Activated gamma-delta T cell treated with Interleukin-2 at 50 U/mL for 16 hours (primary cell): ENCODE data around the gene RPL32.

Experiments
- DNase-seq: peaks from one replicate; pipeline ENCODE4 v3.0.0-alpha.2; 2020

Gene RPL32

DNA sequence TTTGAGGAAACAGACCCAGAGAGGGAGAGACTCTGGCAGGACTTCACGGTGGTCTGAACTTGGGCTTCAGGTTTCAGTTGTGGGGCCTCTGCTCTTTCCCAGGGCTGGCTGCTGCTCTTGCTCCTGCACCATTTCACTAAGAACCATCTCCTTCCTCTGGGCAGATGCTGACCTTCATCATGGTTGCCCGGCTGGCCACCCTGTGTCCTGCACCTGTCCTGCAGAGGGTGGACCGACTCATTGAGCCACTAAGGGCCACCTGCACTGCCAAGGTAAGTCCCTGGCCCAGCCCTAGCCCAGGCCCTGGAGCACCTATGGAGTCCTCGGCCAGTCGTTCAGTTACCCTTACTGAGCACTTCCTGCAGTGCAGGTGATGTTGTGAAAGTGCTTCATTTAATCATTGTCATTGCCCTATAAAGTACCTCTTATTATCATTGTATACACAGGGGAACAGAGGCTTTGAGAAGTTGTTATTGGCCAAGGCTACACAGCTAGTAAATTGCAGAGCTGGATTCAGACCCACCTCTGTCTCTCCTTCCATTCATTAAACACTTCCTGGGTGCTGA, 10.0 kb downstream of the RPL32 start:
- DNase-seq = no peak

- DNase-seq = no peak
These were observed 10.6 kb downstream of the RPL32 start for GRCh38 chr3:12830785-12831156.

DNA sequence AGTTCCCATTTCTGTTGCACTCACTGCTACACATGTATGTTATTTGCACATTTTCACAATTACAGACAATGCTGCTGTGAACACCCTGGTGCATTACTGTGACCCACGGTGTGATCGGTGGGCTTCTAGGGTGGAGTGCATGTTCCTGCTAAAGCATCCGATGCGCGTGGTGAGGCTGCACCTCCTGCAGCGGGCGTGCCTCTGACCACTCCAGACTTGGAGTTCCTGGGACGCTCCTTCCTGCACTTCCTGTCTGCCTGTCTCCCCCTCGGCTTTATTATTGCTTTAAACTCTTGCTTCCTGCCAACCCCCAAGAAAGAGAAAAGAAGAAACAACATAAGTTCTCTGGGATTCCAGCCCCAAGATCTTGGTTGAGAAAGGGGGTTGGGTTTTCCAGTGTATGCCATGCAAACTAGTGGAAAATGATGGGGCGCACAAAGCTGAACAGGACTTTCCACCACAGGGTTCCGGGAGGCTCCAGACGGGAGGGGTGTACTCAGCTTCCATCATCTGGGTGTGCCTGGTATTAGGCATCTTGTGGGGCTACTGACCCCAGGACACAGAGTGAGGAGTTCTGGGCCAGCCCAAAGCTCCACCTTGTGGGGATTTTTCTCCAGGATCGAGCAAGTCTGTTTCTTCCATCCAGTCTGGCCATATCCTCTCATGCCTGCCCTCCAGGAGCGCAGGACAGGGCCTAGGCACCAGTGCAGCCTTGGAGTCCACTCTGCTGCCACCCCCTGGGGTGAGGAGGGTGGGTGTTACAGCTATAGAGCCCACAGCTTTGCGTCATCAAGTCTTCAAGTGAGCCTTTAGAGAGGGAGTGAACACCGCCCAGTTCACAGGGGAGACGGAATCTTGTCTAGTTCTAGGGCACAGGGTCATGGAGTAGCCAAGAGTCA, 11.2 kb downstream of the RPL32 start:
- no peak for DNase-seq

- no peak for DNase-seq
These were observed 12.0 kb downstream of the RPL32 start for GRCh38 chr3:12829404-12829803.

GRCh38 chr3:12828751-12829150, 12.6 kb downstream of the RPL32 start:
- DNase-seq = no peak

DNA sequence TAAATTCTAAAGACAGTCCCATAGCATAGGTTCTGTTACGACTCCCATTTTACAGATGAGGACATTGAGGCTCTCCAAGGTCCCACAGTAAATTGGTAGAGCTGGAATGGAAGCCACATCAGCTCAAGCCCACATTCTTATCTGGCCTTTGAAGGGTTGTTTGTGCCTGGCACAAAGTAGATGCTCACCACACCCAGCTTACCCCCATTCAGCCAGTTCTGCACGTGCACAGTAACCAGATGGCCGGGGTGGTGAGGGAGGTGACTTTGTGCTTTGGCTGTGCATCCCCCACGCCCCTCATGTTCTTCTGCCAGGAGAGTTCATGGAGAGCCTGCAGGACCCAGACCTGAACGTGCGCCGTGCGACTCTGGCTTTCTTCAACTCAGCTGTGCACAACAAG, 16.2 kb downstream of the RPL32 start:
- no peak for DNase-seq

- DNase-seq = no peak
These were observed 17.1 kb downstream of the RPL32 start for GRCh38 chr3:12824299-12824698.

DNA sequence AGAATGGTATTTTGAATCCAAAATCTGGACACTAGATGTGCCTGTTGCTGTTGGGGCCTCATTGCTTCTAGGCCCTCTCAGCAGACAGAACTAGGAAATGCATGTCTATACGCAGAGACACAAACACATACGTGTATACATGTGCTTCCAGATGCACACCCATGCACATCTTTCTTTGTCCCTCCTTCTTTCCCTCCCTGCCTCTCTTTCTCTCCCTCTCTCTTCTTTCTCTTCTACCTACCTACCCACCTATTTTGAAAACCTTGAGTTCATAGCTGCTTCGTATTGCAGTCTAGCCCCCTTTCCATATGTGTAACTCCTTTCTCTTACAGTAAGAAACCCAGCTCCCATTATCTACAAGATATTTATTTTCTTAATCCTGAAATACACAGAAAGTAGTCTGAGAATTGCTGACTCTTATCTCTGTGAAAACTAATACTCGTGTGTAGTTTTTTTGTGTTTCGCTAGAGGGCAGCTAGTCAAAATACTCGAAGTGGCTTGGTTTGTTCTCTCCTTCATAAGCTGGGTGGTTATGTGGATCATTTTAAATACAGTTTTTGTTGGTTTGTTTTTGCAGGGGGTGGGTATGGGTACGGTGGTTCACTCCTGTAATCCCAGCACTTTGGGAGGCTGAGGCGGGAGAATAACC, 18.5 kb downstream of the RPL32 start:
- DNase-seq = no peak

GRCh38 chr3:12818773-12819172, 22.6 kb downstream of the RPL32 start:
- no peak for DNase-seq

- no peak for DNase-seq
These were observed 23.1 kb downstream of the RPL32 start for GRCh38 chr3:12818273-12818672.

DNA sequence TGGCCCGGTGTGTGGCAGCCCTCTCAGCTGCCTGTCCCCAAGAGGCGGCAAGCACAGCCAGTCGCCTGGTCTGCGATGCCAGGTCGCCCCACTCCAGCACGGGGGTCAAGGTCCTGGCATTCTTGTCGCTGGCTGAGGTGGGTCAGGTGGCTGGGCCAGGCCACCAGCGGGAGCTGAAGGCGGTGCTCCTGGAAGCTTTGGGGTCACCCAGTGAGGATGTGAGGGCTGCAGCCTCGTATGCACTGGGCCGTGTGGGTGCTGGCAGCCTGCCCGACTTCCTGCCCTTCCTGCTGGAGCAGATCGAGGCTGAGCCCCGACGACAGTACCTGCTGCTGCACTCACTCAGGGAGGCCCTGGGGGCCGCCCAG, 24.0 kb downstream of the RPL32 start:
- no peak for DNase-seq

- DNase-seq = no peak
These were observed 24.6 kb downstream of the RPL32 start for GRCh38 chr3:12816521-12817342.

GRCh38 chr3:12815719-12816118, 25.6 kb downstream of the RPL32 start:
- no peak for DNase-seq

- DNase-seq = no peak
These were observed 26.3 kb downstream of the RPL32 start for GRCh38 chr3:12815078-12815477.

DNA sequence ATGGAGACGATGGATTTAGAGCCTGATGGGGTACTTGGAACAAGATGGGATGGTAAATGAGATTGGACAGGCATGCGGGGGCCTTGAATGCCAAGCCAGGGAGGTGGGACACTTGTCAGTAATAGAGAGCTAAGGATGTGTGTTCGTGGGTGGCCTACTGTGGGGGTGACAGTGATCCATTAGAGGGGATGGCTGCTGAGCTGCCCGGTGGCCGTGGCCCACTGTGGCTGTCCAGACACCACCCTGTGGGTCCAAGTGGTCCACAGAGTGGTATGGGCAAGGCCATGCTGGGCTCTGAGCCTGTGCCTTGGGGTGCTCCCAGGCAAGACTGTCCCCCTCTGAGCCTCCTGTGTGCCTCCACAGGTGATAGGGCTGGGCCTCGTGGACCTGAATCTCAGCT, 27.4 kb downstream of the RPL32 start:
- no peak for DNase-seq

- no peak for DNase-seq
These were observed 28.6 kb downstream of the RPL32 start for GRCh38 chr3:12812812-12813211.

GRCh38 chr3:12810961-12811360, 30.4 kb downstream of the RPL32 start:
- DNase-seq = no peak

GRCh38 chr3:12810013-12810780, 31.2 kb downstream of the RPL32 start:
- DNase-seq = peak; percentile 97

- DNase-seq = no peak
These were observed 31.9 kb downstream of the RPL32 start for GRCh38 chr3:12809435-12809834.

DNA sequence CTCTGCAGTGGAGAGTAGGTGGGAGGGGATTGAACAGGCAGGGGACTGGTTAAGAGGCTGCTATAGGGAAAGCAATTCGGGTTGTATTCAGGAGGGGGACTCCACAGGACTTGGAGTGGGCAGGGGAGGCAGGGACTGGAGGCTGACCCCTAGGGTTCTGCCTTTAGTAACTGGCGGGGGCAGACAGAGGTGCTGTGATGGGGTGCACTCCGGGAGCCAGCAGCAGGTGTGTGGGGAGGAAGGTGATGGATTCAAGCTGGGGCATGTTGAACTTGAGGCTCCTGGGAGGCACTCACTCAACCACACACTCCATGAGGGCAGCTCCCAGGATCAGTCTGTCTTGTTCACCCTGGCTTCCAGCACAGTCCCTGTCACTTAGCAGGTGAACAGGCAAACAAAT, 32.4 kb downstream of the RPL32 start:
- no peak for DNase-seq

GRCh38 chr3:12808587-12808986, 32.8 kb downstream of the RPL32 start:
- DNase-seq = no peak

DNA sequence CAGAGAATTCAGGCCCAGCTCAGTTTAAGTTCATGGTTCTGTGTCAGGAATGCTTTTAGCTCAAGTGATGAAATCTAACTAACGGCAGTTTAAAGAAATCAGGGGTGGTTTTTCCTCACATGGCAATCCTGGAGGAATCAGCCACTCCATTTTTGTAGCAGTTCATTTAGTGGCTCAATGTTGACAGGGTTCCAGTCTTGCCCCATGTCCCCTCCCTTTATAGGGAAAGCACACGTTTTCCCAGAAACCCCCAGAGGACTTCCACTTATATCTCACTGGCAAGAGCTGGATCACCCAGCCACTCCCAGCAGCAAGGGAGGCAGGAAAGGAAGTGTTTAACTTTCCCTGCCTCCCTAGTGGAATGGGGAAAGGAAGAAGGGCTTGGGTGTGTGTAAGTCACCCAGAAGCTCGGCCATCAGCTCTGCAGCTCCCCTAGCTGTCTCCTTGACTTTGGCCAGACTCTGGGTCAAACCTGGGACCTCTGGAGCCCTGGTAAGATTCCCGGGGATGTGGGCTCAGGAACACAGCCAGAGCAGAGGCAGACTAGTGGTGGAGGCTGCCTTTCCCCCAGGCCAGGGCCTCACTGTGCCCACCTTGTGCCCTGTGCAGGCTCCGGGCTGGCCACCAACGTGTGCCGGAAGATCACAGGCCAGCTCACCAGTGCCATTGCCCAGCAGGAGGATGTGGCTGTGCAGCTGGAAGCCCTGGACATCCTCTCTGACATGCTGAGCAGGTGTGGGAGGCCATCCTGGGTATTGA, 33.6 kb downstream of the RPL32 start:
- DNase-seq = no peak
